ENCODE results near the gene LIF. TPM values are rescaled to one million over a fixed set of nuclear protein-coding genes. Genes with fewer than 3 reads are reported as not detected.

LIF gene
- polyA plus RNA-seq, 1 of the 3 experiments (the other 2 are of a cell fraction): 24.6 TPM

GRCh38 chr22:30273711-30274436 is 27.3 kb upstream of the LIF start:
- H3K36me3 ChIP-seq (replicated peaks in 1 of 2; ENCODE audit: control insufficient read depth in 1 of 2, insufficient read depth in 2 of 2, low read length in 1 of 2): no peaks in the 10 kb centered on the region
- H3K9me3 ChIP-seq: no peaks in the 10 kb centered on the region
- no peak overlapping the region for H3K9ac ChIP-seq
- no peak overlapping the region for H3K4me2 ChIP-seq
- H3K4me1 ChIP-seq (ENCODE audit: control insufficient read depth in 1 of 2, insufficient read depth in 2 of 2, low read depth in 1 of 2, low read length in 1 of 2): peaks cover 0 to 14% of the 10 kb centered on the region in 2 experiments; a peak in 2 of 4 replicates
- H3F3A ChIP-seq (replicated peaks; ENCODE audit: insufficient read depth): peaks cover 18% of the 10 kb centered on the region
- H2AFZ ChIP-seq (ENCODE audit: low read depth): no peak overlapping the region
- H3K9me2 ChIP-seq: no peaks in the 10 kb centered on the region
- CTCF ChIA-PET: interaction anchor here (0.7 to 2.0 kb wide), 4 partner anchors 12 to 166 kb away, joined by 3 to 8 read pairs (median 4); partner anchors contain the start of gene RNF215
- no peak overlapping the region for H3K27ac ChIP-seq (ENCODE audit: low read depth in 2 of 2, low read length in 1 of 2)
- no peak for TF ChIP-seq ELF1 (IDR thresholded peaks at IDR 0.05)
- TF ChIP-seq NRF1 (IDR thresholded peaks at IDR 0.05; ENCODE audit: low read depth, low read length): no peak
- no peak for TF ChIP-seq FOSL2 (IDR thresholded peaks at IDR 0.05; ENCODE audit: borderline replicate concordance, low read depth)
- TF ChIP-seq FOXM1 (IDR thresholded peaks at IDR 0.05; ENCODE audit: low read depth): no peak
- no peak for TF ChIP-seq RFX5 (IDR thresholded peaks at IDR 0.05; ENCODE audit: low read length)
- no peak for TF ChIP-seq RAD21 (IDR thresholded peaks at IDR 0.05; ENCODE audit: low read length)
- TF ChIP-seq SMC3 (IDR thresholded peaks at IDR 0.05; ENCODE audit: low read depth, low read length): no peak
- TF ChIP-seq RCOR1 (IDR thresholded peaks at IDR 0.05; ENCODE audit: low read length): no peak
- TF ChIP-seq CTCF (IDR thresholded peaks at IDR 0.05): no peak
- TF ChIP-seq CHD2 (IDR thresholded peaks at IDR 0.05; ENCODE audit: low read length, partially characterized antibody): no peak
- no peaks in the 10 kb centered on the region for H4K20me1 ChIP-seq (ENCODE audit: insufficient read depth)
- POLR2A ChIA-PET: no interaction called here
- DNase-seq: no peak
- 76% methylated on average over 10 of the region's 10 CpGs for whole genome bisulfite sequencing (ENCODE audit: low lambda C conversion rate)
- H3K27me3 ChIP-seq (ENCODE audit: insufficient read depth): no peaks in the 10 kb centered on the region
- H3K4me3 ChIP-seq (ENCODE audit: low read depth in 2 of 2, low read length in 1 of 2): no peak overlapping the region
- no peaks in the 10 kb centered on the region for H3K79me2 ChIP-seq (ENCODE audit: insufficient read depth)

- POLR2A ChIA-PET: no interaction called here
- no peak overlapping the region for H3K27ac ChIP-seq (ENCODE audit: low read depth in 2 of 2, low read length in 1 of 2)
- no peak overlapping the region for H3K4me3 ChIP-seq (ENCODE audit: low read depth in 2 of 2, low read length in 1 of 2)
- no peak overlapping the region for H2AFZ ChIP-seq (ENCODE audit: low read depth)
- peaks cover 0 to 10% of the 10 kb centered on the region in 2 experiments; a peak in 2 of 4 replicates for H3K4me1 ChIP-seq (ENCODE audit: control insufficient read depth in 1 of 2, insufficient read depth in 2 of 2, low read depth in 1 of 2, low read length in 1 of 2)
- WGBS (ENCODE audit: low lambda C conversion rate): 89% methylated on average over 15 of the region's 16 CpGs
- no peaks in the 10 kb centered on the region for H4K20me1 ChIP-seq (ENCODE audit: insufficient read depth)
- no peaks in the 10 kb centered on the region for H3K79me2 ChIP-seq (ENCODE audit: insufficient read depth)
- no peak overlapping the region for H3K9ac ChIP-seq
- CTCF ChIA-PET: interaction anchor here (1.0 to 1.1 kb wide), 2 partner anchors 10 to 114 kb away, joined by 3 to 4 read pairs; partner anchors contain the start of gene RNF215
- H3F3A ChIP-seq (replicated peaks; ENCODE audit: insufficient read depth): peaks cover 15% of the 10 kb centered on the region
- H3K4me2 ChIP-seq: no peak overlapping the region
- H3K36me3 ChIP-seq (replicated peaks in 1 of 2; ENCODE audit: control insufficient read depth in 1 of 2, insufficient read depth in 2 of 2, low read length in 1 of 2): no peaks in the 10 kb centered on the region
- DNase-seq: no peak
- H3K9me2 ChIP-seq: no peaks in the 10 kb centered on the region
- no peaks in the 10 kb centered on the region for H3K9me3 ChIP-seq
- no peaks in the 10 kb centered on the region for H3K27me3 ChIP-seq (ENCODE audit: insufficient read depth)
- TF ChIP-seq CTCF (IDR thresholded peaks at IDR 0.05): no peak
- TF ChIP-seq USF1 (IDR thresholded peaks at IDR 0.05; ENCODE audit: borderline replicate concordance, low read depth): no peak
- TF ChIP-seq MXI1 (IDR thresholded peaks at IDR 0.05; ENCODE audit: low read depth, low read length): no peak
- TF ChIP-seq TCF12 (IDR thresholded peaks at IDR 0.05): no peak
- TF ChIP-seq POLR2AphosphoS5 (IDR thresholded peaks at IDR 0.05; ENCODE audit: low read depth, low read length): no peak
- no peak for TF ChIP-seq RXRA (IDR thresholded peaks at IDR 0.05; ENCODE audit: borderline replicate concordance, low read depth)
- no peak for TF ChIP-seq FOXM1 (IDR thresholded peaks at IDR 0.05; ENCODE audit: low read depth)
- TF ChIP-seq RFX5 (IDR thresholded peaks at IDR 0.05; ENCODE audit: low read length): no peak
- no peak for TF ChIP-seq MAX (IDR thresholded peaks at IDR 0.05; ENCODE audit: low read depth)
- no peak for TF ChIP-seq TAF1 (IDR thresholded peaks at IDR 0.05; ENCODE audit: borderline replicate concordance, low read depth, low read length)
- TF ChIP-seq FOXJ3 (CRISPR knock-in tag; IDR thresholded peaks at IDR 0.05): no peak
- TF ChIP-seq EP300 (IDR thresholded peaks at IDR 0.05; ENCODE audit: borderline replicate concordance in 1 of 2, low read depth in 1 of 2, low read length in 1 of 2): no peak
These were observed 26.4 kb upstream of the LIF start for GRCh38 chr22:30272781-30273601.

All from SK-N-SH (cell line).